HL-60 (cell line): ENCODE data around the gene KLHL28.
A peak's percentile ranks its signal among the peaks of the same experiment; 100 is the strongest.

Experiments used
- DNase-seq, 2 experiments: peaks; one replicate each; pipeline ENCODE4 v3.0.0-alpha.2; 2010 to 2020; ENCODE audit warnings: low read depth in 1 of 2, low spot score in 1 of 2
- H3K27ac ChIP-seq: fragments of 250-450 bp; sonication (Bioruptor Pico); replicated peaks from 2 replicates; pipeline ENCODE4 v1.5.1; 2020; ENCODE audit warnings: mild to moderate bottlenecking, moderate library complexity
- H3K27me3 ChIP-seq: fragments of 250-450 bp; sonication (Bioruptor Pico); 2 replicates; pipeline ENCODE4 v1.5.1; 2021; ENCODE audit warnings: mild to moderate bottlenecking, moderate library complexity; ENCODE audit not compliant: insufficient read depth, poor library complexity, severe bottlenecking
- H3K4me3 ChIP-seq: replicated peaks from 2 replicates; pipeline ENCODE4 v1.5.1; 2011; ENCODE audit warnings: mild to moderate bottlenecking, control low read depth, low read length; ENCODE audit not compliant: insufficient read depth
- GABPA ChIP-seq: IDR thresholded peaks from 2 replicates; pipeline ENCODE4 v1.6.1; 2012; ENCODE audit warnings: low read depth
- POLR2AphosphoS5 ChIP-seq: IDR thresholded peaks from 2 replicates; pipeline ENCODE4 v1.6.1; 2012; ENCODE audit warnings: low read depth
- SPI1 ChIP-seq: IDR thresholded peaks from 2 replicates; pipeline ENCODE4 v1.6.1; 2012; ENCODE audit warnings: low read depth, mild to moderate bottlenecking, borderline replicate concordance
- long read RNA-seq: library from polyadenylated mRNA; unstranded; transcript quantifications from one replicate; pipeline ENCODE4 v2.0.0, GENCODE V29; 2020
- TF ChIP-seq, protein P1 (sequence below): IDR thresholded peaks from one replicate; pipeline ENCODE4 v1.5.1; 2011; ENCODE audit warnings: low read length, control low read depth, inconsistent platforms; ENCODE audit not compliant: insufficient read depth
- TF ChIP-seq, protein P2 (sequence below): IDR thresholded peaks from 2 replicates; pipeline ENCODE4 v1.6.1; 2012; ENCODE audit warnings: low read depth; ENCODE audit not compliant: insufficient replicate concordance

KLHL28 gene, protein sequence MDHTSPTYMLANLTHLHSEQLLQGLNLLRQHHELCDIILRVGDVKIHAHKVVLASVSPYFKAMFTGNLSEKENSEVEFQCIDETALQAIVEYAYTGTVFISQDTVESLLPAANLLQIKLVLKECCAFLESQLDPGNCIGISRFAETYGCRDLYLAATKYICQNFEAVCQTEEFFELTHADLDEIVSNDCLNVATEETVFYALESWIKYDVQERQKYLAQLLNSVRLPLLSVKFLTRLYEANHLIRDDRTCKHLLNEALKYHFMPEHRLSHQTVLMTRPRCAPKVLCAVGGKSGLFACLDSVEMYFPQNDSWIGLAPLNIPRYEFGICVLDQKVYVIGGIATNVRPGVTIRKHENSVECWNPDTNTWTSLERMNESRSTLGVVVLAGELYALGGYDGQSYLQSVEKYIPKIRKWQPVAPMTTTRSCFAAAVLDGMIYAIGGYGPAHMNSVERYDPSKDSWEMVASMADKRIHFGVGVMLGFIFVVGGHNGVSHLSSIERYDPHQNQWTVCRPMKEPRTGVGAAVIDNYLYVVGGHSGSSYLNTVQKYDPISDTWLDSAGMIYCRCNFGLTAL
- long read RNA-seq, full-length matches to known transcripts = 91 of 131 reads
- long read RNA-seq, partial matches to known transcripts = 15 of 131 reads
- long read RNA-seq, other reads (novel, unspliced or antisense) = 25 of 131 reads

DNA sequence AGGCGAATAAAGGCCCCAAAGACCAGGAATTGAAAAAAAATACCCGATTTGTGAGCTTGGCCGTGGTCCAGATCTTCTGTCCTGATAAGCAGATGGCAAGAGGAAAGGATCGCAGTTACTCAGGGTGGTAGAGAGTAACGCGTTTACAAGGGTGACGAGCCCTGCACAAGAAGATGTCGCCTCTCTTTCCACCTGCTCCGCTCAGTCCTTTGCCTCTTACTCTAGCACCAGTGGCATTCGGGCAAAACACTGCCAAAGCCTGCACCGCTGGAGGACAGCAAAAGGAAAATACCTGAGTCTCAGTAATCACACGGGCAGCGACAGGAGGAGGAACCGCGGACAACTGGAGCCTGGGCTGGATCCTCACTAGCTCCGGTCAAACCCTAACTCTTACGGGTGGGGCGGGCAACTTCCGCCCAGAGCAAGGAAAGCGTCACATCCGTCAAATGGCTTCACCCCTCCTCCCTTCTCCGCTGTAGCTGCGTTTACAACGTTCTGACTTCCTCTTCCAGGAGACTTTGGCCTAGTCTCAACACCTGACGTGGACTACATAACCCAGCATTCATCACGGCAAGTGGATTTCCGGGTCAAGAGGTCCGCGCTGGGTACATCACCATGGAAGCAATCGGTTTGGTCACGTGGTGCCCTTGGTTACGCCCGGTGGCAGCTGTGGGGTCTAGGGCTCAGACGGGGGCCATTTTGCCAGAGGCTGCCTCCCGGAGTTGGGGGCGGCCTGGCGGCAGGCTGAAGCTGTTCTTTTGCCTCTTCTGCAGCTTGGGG, at the start of gene KLHL28, which contains the start of gene TOGARAM1:
Gene KLHL28, minus strand, starts transcription at position 394 of the 780 bp plus-strand sequence. CDS start 16,019 bp downstream, outside the sequence.
Gene TOGARAM1, plus strand, starts transcription at position 637 of the 780 bp plus-strand sequence. CDS start 232 bp downstream, outside the sequence.
- peak; percentile 98 to 100 for DNase-seq
- Histone ChIP-seq H3K4me3 (peak within 1 kb of the TSS; percentile 94), H3K27ac (peak within 1 kb of the TSS; percentile 88), H3K27me3 (no peaks in the 10 kb centered on the region)
- TF ChIP-seq SPI1 (peak; percentile 97), POLR2AphosphoS5 (peak; percentile 87), GABPA (peak; percentile 92)
- TF ChIP-seq, protein P1, sequence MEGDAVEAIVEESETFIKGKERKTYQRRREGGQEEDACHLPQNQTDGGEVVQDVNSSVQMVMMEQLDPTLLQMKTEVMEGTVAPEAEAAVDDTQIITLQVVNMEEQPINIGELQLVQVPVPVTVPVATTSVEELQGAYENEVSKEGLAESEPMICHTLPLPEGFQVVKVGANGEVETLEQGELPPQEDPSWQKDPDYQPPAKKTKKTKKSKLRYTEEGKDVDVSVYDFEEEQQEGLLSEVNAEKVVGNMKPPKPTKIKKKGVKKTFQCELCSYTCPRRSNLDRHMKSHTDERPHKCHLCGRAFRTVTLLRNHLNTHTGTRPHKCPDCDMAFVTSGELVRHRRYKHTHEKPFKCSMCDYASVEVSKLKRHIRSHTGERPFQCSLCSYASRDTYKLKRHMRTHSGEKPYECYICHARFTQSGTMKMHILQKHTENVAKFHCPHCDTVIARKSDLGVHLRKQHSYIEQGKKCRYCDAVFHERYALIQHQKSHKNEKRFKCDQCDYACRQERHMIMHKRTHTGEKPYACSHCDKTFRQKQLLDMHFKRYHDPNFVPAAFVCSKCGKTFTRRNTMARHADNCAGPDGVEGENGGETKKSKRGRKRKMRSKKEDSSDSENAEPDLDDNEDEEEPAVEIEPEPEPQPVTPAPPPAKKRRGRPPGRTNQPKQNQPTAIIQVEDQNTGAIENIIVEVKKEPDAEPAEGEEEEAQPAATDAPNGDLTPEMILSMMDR = no peak
- TF ChIP-seq, protein P2, sequence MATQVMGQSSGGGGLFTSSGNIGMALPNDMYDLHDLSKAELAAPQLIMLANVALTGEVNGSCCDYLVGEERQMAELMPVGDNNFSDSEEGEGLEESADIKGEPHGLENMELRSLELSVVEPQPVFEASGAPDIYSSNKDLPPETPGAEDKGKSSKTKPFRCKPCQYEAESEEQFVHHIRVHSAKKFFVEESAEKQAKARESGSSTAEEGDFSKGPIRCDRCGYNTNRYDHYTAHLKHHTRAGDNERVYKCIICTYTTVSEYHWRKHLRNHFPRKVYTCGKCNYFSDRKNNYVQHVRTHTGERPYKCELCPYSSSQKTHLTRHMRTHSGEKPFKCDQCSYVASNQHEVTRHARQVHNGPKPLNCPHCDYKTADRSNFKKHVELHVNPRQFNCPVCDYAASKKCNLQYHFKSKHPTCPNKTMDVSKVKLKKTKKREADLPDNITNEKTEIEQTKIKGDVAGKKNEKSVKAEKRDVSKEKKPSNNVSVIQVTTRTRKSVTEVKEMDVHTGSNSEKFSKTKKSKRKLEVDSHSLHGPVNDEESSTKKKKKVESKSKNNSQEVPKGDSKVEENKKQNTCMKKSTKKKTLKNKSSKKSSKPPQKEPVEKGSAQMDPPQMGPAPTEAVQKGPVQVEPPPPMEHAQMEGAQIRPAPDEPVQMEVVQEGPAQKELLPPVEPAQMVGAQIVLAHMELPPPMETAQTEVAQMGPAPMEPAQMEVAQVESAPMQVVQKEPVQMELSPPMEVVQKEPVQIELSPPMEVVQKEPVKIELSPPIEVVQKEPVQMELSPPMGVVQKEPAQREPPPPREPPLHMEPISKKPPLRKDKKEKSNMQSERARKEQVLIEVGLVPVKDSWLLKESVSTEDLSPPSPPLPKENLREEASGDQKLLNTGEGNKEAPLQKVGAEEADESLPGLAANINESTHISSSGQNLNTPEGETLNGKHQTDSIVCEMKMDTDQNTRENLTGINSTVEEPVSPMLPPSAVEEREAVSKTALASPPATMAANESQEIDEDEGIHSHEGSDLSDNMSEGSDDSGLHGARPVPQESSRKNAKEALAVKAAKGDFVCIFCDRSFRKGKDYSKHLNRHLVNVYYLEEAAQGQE = peak; percentile 26

DNA sequence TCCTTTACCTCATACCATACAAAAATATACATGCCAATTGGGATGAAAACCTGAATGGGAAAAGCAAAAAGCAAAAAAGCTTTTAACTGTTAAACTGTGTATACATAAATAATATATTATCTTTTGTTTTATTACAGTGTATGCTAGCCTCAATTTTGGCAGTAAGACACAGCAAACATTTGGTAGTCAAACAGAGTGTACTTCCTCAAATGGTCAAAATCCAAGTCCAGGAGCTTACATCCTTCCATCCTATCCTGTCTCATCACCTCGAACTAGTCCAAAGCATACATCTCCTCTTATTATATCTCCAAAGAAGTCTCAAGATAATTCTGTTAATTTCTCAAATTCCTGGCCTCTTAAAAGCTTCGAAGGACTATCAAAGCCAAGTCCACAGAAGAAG, 42.2 kb upstream of the KLHL28 start:
- no peak overlapping the region for H3K4me3 ChIP-seq

More for the DNA sequence above, 42.2 kb upstream of the KLHL28 start:
- Histone ChIP-seq H3K27ac (no peak overlapping the region), H3K27me3 (no peaks in the 10 kb centered on the region)
- TF ChIP-seq SPI1 (no peak), POLR2AphosphoS5 (no peak), GABPA (no peak)
- TF ChIP-seq, protein P2 = no peak
- TF ChIP-seq, protein P1 = no peak
- no peak for DNase-seq
